ENCODE data around the gene CACNA1G.

Gene CACNA1G

DNA sequence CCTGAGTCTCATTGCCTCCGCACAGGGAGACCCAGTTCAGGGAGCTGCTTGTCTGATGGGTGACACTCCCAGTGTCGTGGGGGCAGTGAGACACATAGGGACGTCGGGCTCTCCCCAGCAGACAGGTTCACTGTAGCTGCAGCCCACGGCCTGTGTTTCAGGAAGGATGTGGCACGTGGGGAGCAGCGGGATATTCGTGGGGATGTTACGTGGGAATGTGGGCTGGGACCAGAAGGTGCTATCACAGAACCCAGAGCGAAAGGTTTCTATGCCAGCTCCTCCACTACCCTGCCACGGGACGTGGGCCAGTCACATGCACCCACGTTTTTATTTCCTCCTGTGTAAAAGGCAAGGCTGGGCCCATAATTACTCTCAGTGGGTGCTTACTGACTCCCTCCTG lies 16.3 kb downstream of the CACNA1G start:
- WGBS, 2 experiments: 93% methylated on average over 13 of the region's 13 CpGs
- H3K36me3 ChIP-seq (ENCODE audit: control insufficient read depth, insufficient read depth, low read length): peaks cover 9% of the 10 kb centered on the region
- peaks cover 12% of the 10 kb centered on the region for H3K4me1 ChIP-seq (ENCODE audit: control insufficient read depth, insufficient read depth, low read length)
- no peaks in the 10 kb centered on the region for H3K27me3 ChIP-seq (ENCODE audit: control insufficient read depth, insufficient read depth, low read length, poor library complexity, severe bottlenecking)
- no peak overlapping the region for H3K27ac ChIP-seq (ENCODE audit: insufficient read depth, low read depth, low read length, poor library complexity, severe bottlenecking)
- H3K4me3 ChIP-seq (ENCODE audit: insufficient read depth, low read depth, low read length): no peak overlapping the region
- no peaks in the 10 kb centered on the region for H3K9me3 ChIP-seq (ENCODE audit: control insufficient read depth, low read length)

DNA sequence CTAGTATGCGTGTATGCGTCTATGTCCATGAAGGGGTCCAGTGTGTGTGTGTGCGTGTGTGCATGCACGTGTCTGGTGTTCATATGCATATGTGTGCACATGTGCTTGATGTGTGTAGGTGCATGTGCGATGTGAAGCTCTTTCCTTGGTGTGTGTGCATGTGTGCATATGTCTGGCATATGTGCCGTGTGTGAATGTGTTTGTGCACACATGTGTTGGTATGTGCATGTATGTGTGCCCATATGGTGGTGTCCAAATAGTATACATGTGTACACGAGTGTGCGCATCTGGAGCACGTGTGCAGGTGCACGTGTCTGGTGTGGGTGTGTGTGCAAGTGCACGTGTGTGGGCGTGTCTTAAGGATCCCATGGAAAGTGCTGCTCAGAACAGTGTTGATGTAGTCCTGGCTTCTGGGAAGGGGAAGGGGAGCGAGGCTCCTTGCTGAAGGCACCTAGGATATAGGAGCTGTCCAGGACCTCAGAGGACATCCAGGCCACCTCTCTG lies 17.0 kb downstream of the CACNA1G start:
- WGBS, 2 experiments: 93 to 95% methylated on average over 13 of the region's 13 CpGs
- no peaks in the 10 kb centered on the region for H3K9me3 ChIP-seq (ENCODE audit: control insufficient read depth, low read length)
- peaks cover 12% of the 10 kb centered on the region for H3K4me1 ChIP-seq (ENCODE audit: control insufficient read depth, insufficient read depth, low read length)

DNA sequence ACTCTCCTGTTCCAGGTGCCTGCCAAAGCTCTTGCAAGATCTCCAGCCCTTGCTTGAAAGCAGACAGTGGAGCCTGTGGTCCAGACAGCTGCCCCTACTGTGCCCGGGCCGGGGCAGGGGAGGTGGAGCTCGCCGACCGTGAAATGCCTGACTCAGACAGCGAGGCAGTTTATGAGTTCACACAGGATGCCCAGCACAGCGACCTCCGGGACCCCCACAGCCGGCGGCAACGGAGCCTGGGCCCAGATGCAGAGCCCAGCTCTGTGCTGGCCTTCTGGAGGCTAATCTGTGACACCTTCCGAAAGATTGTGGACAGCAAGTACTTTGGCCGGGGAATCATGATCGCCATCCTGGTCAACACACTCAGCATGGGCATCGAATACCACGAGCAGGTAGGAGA lies 17.7 kb downstream of the CACNA1G start:
- Histone ChIP-seq H3K9me3 (ENCODE audit: control insufficient read depth, low read length) (no peaks in the 10 kb centered on the region), H3K36me3 (ENCODE audit: control insufficient read depth, insufficient read depth, low read length) (peaks cover 1% of the 10 kb centered on the region), H3K4me1 (ENCODE audit: control insufficient read depth, insufficient read depth, low read length) (peaks cover 18% of the 10 kb centered on the region), H3K27me3 (ENCODE audit: control insufficient read depth, insufficient read depth, low read length, poor library complexity, severe bottlenecking) (no peaks in the 10 kb centered on the region), H3K27ac (ENCODE audit: insufficient read depth, low read depth, low read length, poor library complexity, severe bottlenecking) (no peak overlapping the region), H3K4me3 (ENCODE audit: insufficient read depth, low read depth, low read length) (no peak overlapping the region)
- WGBS, 2 experiments: 94 to 95% methylated on average over 16 of the region's 16 CpGs

More for the DNA sequence above, 17.0 kb downstream of the CACNA1G start:
- Histone ChIP-seq H3K36me3 (ENCODE audit: control insufficient read depth, insufficient read depth, low read length) (peaks cover 8% of the 10 kb centered on the region), H3K4me3 (ENCODE audit: insufficient read depth, low read depth, low read length) (no peak overlapping the region), H3K27me3 (ENCODE audit: control insufficient read depth, insufficient read depth, low read length, poor library complexity, severe bottlenecking) (no peaks in the 10 kb centered on the region), H3K27ac (ENCODE audit: insufficient read depth, low read depth, low read length, poor library complexity, severe bottlenecking) (no peak overlapping the region)

DNA sequence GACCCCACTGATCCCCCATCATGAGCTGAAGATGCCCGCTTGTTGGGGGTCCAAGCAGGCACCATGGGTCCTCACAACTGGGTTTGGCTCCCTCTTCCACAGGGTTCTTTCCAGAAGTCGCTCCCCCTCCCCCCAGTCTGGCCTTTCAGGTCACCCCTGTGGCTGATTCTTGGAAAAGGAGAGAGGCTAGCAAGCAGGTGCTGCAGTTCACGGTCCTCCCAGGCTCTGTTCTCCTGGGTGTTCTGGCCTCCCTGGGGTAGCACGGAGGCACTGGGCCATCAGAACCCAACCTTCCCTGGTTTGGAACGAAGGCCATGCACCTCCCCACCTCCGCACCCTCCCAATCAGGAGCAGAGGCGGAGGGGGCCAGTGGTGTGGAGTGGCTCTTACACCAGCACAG lies 18.9 kb downstream of the CACNA1G start:
- H3K4me1 ChIP-seq (ENCODE audit: control insufficient read depth, insufficient read depth, low read length): peaks cover 26% of the 10 kb centered on the region
- H3K36me3 ChIP-seq (ENCODE audit: control insufficient read depth, insufficient read depth, low read length): no peaks in the 10 kb centered on the region
- no peak overlapping the region for H3K27ac ChIP-seq (ENCODE audit: insufficient read depth, low read depth, low read length, poor library complexity, severe bottlenecking)
- 85 to 90% methylated on average over 7 of the region's 7 CpGs for WGBS, 2 experiments
- H3K4me3 ChIP-seq (ENCODE audit: insufficient read depth, low read depth, low read length): no peak overlapping the region
- no peaks in the 10 kb centered on the region for H3K27me3 ChIP-seq (ENCODE audit: control insufficient read depth, insufficient read depth, low read length, poor library complexity, severe bottlenecking)
- H3K9me3 ChIP-seq (ENCODE audit: control insufficient read depth, low read length): no peaks in the 10 kb centered on the region

DNA sequence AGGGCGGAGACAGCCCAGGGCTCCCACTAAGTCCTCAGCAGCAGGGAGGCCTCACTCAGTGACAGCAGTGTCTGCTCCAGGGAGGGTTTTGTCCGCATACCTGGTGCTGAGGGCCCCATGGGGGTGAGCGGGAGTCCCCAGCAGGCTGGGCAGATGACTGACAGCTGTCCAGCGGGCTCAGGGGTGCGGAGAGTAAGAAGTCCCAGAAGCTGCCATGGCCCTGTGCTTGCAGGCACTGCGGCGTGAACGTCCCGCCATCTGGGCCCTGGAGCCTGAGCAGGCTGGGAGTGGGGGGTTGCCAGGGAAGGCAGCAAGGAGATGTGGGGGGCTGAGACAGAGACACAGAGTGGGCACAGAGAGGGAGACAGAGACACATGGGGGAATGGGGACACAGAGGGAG lies 20.1 kb downstream of the CACNA1G start:
- H3K27ac ChIP-seq (ENCODE audit: insufficient read depth, low read depth, low read length, poor library complexity, severe bottlenecking): no peak overlapping the region
- no peaks in the 10 kb centered on the region for H3K36me3 ChIP-seq (ENCODE audit: control insufficient read depth, insufficient read depth, low read length)
- 87% methylated on average over 9 of the region's 9 CpGs for WGBS, 2 experiments
- no peaks in the 10 kb centered on the region for H3K9me3 ChIP-seq (ENCODE audit: control insufficient read depth, low read length)
- no peak overlapping the region for H3K4me3 ChIP-seq (ENCODE audit: insufficient read depth, low read depth, low read length)
- H3K4me1 ChIP-seq (ENCODE audit: control insufficient read depth, insufficient read depth, low read length): peaks cover 26% of the 10 kb centered on the region
- H3K27me3 ChIP-seq (ENCODE audit: control insufficient read depth, insufficient read depth, low read length, poor library complexity, severe bottlenecking): no peaks in the 10 kb centered on the region

DNA sequence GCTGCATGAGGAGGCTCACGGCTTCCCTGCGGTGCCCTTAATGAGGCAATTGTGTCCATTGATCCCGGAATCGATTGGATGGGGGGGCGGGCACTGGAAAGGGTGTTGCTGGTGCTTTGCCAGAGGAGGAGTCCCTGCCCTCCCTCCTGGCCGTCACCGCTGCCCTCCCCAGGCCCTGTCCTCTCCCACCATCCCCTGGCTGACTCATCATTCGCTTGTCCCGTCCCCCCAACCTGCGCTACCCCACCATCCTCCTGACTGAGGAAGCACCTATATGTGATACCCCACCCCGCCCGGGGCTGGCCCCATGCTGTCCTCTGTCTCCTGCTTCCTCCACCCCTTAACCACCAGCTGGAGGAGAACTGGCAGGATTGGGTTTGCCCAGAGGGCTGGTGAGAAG lies 20.8 kb downstream of the CACNA1G start:
- Histone ChIP-seq H3K4me1 (ENCODE audit: control insufficient read depth, insufficient read depth, low read length) (peaks cover 29% of the 10 kb centered on the region), H3K27ac (ENCODE audit: insufficient read depth, low read depth, low read length, poor library complexity, severe bottlenecking) (no peak overlapping the region), H3K27me3 (ENCODE audit: control insufficient read depth, insufficient read depth, low read length, poor library complexity, severe bottlenecking) (no peaks in the 10 kb centered on the region), H3K9me3 (ENCODE audit: control insufficient read depth, low read length) (no peaks in the 10 kb centered on the region), H3K4me3 (ENCODE audit: insufficient read depth, low read depth, low read length) (no peak overlapping the region), H3K36me3 (ENCODE audit: control insufficient read depth, insufficient read depth, low read length) (no peaks in the 10 kb centered on the region)
- 91 to 92% methylated on average over 11 to 12 of the region's 12 CpGs for WGBS, 2 experiments

DNA sequence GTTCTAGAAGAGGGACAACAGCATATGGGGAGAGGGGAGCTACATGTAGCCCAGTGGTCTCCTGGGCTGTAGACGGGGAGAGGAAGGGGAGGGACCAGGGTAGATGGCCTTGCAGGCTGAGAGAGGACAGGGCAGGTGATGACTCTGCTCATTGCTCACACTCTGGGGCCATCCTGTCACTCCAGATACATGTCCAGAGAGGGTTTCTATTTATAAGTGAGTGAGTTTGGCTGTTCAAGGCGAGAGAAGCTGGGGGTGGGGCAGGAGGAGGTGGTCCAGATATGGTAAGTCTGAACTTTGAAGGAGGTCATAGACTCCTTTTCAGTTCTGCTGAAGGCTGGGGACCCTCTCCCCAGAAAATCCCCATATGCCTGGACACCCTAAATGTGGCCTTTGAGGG lies 22.2 kb downstream of the CACNA1G start:
- no peaks in the 10 kb centered on the region for H3K36me3 ChIP-seq (ENCODE audit: control insufficient read depth, insufficient read depth, low read length)
- no peak overlapping the region for H3K27ac ChIP-seq (ENCODE audit: insufficient read depth, low read depth, low read length, poor library complexity, severe bottlenecking)
- WGBS, 2 experiments: 95 to 97% methylated on average over 2 of the region's 2 CpGs
- H3K9me3 ChIP-seq (ENCODE audit: control insufficient read depth, low read length): no peaks in the 10 kb centered on the region
- peaks cover 34% of the 10 kb centered on the region for H3K4me1 ChIP-seq (ENCODE audit: control insufficient read depth, insufficient read depth, low read length)
- no peak overlapping the region for H3K4me3 ChIP-seq (ENCODE audit: insufficient read depth, low read depth, low read length)
- H3K27me3 ChIP-seq (ENCODE audit: control insufficient read depth, insufficient read depth, low read length, poor library complexity, severe bottlenecking): no peaks in the 10 kb centered on the region

DNA sequence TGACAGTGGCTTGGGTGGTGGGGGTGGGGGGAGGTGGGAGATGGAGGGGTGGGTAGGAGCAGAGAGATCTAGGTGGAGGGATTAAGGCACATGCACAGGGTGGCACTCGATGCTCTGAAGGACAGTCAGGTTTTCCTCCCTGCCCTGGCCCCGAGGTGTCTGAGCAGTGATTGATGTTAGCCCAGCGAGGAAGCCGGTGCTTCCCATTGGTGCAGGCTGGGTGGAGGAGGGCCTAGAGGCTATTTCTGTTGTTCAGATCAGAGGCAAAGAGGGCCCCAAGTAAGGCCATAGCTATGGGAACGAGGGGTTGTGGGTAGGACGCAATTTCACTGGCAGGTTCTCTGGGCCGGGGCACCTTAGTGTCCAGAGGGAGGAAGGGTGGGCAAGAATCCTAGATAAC lies 23.1 kb downstream of the CACNA1G start:
- 73 to 77% methylated on average over 7 of the region's 7 CpGs for WGBS, 2 experiments
- peaks cover 34% of the 10 kb centered on the region for H3K4me1 ChIP-seq (ENCODE audit: control insufficient read depth, insufficient read depth, low read length)

DNA sequence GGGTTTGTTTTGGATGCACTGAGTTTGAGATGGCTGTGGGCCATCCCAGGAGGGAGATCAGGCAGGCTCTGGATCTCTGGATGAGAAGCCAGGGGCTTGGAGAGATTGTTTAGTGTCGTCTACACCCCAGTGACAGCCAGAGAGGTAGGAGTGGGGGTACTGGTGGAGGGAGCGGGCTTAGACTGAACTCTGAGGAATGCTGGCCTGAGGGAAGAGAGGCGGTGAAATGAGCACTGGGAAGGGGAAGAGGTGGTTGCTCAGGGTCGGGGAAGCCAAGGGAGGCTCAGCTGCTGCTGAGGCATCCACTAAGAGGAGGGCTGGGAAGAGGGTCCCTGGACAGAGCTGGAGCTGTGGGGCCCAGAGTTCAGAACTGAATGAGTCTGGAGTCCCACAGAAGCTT lies 23.6 kb downstream of the CACNA1G start:
- Histone ChIP-seq H3K27me3 (ENCODE audit: control insufficient read depth, insufficient read depth, low read length, poor library complexity, severe bottlenecking) (no peaks in the 10 kb centered on the region), H3K36me3 (ENCODE audit: control insufficient read depth, insufficient read depth, low read length) (no peaks in the 10 kb centered on the region), H3K4me3 (ENCODE audit: insufficient read depth, low read depth, low read length) (no peak overlapping the region), H3K4me1 (ENCODE audit: control insufficient read depth, insufficient read depth, low read length) (peaks cover 34% of the 10 kb centered on the region), H3K27ac (ENCODE audit: insufficient read depth, low read depth, low read length, poor library complexity, severe bottlenecking) (no peak overlapping the region), H3K9me3 (ENCODE audit: control insufficient read depth, low read length) (no peaks in the 10 kb centered on the region)
- 79 to 80% methylated on average over 4 of the region's 4 CpGs for WGBS, 2 experiments

More for the DNA sequence above, 23.1 kb downstream of the CACNA1G start:
- H3K36me3 ChIP-seq (ENCODE audit: control insufficient read depth, insufficient read depth, low read length): no peaks in the 10 kb centered on the region
- H3K27me3 ChIP-seq (ENCODE audit: control insufficient read depth, insufficient read depth, low read length, poor library complexity, severe bottlenecking): no peaks in the 10 kb centered on the region
- H3K9me3 ChIP-seq (ENCODE audit: control insufficient read depth, low read length): no peaks in the 10 kb centered on the region
- no peak overlapping the region for H3K27ac ChIP-seq (ENCODE audit: insufficient read depth, low read depth, low read length, poor library complexity, severe bottlenecking)
- no peak overlapping the region for H3K4me3 ChIP-seq (ENCODE audit: insufficient read depth, low read depth, low read length)

DNA sequence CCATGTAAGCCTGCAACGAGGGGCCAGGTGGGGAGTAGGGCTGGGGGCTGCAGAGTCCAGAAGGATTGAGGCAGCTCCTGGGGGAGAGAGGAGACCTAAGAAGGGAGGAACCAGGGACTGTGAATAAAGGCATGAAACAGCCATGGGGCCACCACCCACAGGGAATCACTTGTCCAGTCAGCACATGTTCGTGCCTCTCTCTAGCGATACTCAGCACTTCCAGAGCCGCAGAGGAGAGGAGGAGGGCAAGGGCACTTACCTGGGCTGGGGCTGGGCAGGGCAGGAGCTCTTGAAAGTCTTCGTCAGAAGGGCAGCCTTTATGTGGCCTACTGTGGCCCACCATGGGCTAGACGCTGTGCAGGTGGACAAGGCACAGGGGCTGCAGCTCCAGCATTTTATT lies 24.2 kb downstream of the CACNA1G start:
- 68 to 70% methylated on average over 6 of the region's 6 CpGs for WGBS, 2 experiments
- Histone ChIP-seq H3K4me3 (ENCODE audit: insufficient read depth, low read depth, low read length) (no peak overlapping the region), H3K27ac (ENCODE audit: insufficient read depth, low read depth, low read length, poor library complexity, severe bottlenecking) (no peak overlapping the region), H3K27me3 (ENCODE audit: control insufficient read depth, insufficient read depth, low read length, poor library complexity, severe bottlenecking) (no peaks in the 10 kb centered on the region), H3K9me3 (ENCODE audit: control insufficient read depth, low read length) (no peaks in the 10 kb centered on the region), H3K4me1 (ENCODE audit: control insufficient read depth, insufficient read depth, low read length) (peaks cover 29% of the 10 kb centered on the region), H3K36me3 (ENCODE audit: control insufficient read depth, insufficient read depth, low read length) (no peaks in the 10 kb centered on the region)

DNA sequence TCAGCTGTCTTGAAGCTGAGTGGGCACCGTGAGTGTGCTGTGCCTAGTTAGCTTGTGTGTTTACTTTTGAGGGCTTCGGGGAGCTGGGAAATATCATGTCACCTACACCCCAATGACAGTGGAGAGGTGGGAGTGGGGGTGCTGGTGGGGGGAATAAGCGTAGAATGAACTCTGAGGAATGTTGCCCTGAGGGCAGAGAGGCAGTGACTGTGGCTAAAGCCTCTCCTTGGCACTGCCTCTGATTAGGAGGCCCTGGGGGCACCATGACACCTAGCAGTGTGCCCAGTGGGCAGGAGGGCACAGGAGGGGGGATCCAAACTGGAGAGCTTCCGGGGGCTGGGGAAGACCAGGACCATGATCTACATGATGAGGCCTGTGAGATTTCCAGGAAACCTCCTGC lies 24.8 kb downstream of the CACNA1G start:
- H3K9me3 ChIP-seq (ENCODE audit: control insufficient read depth, low read length): no peaks in the 10 kb centered on the region
- WGBS, 2 experiments: 92 to 95% methylated on average over 4 of the region's 4 CpGs
- H3K36me3 ChIP-seq (ENCODE audit: control insufficient read depth, insufficient read depth, low read length): no peaks in the 10 kb centered on the region
- H3K27ac ChIP-seq (ENCODE audit: insufficient read depth, low read depth, low read length, poor library complexity, severe bottlenecking): no peak overlapping the region
- peaks cover 27% of the 10 kb centered on the region for H3K4me1 ChIP-seq (ENCODE audit: control insufficient read depth, insufficient read depth, low read length)
- no peak overlapping the region for H3K4me3 ChIP-seq (ENCODE audit: insufficient read depth, low read depth, low read length)
- no peaks in the 10 kb centered on the region for H3K27me3 ChIP-seq (ENCODE audit: control insufficient read depth, insufficient read depth, low read length, poor library complexity, severe bottlenecking)

All from ectodermal cell (in vitro differentiated cells).